PC-9 (cell line): Measurements from ENCODE around the gene ZC2HC1B.

Experiments
- EZH2 ChIP-seq: fragments of 200-600 bp; sonication (generic); IDR thresholded peaks from 2 replicates; pipeline ENCODE4 v1.8.0; 2017; ENCODE audit warnings: antibody characterized with exemption, low read depth
- TF ChIP-seq, protein P1 (sequence below): fragments of 200-600 bp; sonication (generic); conservative IDR thresholded peaks from 2 replicates; pipeline ENCODE4 v1.6.1; 2017; ENCODE audit warnings: mixed run types, antibody characterized with exemption, mild to moderate bottlenecking, moderate library complexity

DNA sequence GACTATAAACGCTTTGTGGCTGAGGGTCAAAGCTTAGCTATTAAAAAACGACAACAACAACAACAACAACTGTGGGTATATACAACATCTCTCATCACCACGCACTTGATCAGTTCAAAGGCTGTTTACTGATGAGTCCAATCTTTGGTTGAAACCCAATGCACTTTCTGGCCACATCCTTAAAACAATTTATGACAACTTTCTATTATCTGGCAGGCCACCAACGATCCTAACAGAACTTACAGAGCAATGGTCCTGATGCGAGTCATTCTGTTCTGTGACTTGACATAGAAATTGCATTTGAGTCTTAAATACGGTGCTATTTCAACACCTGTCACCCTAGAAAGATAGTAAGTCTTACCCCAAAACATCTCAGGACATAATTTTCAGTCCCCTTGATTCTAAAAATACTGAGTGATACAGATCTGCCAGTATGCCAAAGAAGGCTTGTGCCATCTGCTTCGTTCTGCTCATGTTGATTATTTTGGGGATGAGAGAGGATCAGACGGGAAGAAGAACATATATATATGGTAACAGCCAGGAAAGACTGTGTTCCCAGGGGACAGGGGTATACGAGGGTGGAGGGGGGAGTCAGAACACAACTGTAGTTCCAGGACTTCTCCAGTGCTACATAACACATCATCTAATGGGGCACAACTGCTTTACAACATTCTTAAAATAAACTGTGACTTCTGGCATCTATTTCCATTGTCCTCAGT, 87.9 kb downstream of the ZC2HC1B start:
- no peak for TF ChIP-seq EZH2
- TF ChIP-seq, protein P1, sequence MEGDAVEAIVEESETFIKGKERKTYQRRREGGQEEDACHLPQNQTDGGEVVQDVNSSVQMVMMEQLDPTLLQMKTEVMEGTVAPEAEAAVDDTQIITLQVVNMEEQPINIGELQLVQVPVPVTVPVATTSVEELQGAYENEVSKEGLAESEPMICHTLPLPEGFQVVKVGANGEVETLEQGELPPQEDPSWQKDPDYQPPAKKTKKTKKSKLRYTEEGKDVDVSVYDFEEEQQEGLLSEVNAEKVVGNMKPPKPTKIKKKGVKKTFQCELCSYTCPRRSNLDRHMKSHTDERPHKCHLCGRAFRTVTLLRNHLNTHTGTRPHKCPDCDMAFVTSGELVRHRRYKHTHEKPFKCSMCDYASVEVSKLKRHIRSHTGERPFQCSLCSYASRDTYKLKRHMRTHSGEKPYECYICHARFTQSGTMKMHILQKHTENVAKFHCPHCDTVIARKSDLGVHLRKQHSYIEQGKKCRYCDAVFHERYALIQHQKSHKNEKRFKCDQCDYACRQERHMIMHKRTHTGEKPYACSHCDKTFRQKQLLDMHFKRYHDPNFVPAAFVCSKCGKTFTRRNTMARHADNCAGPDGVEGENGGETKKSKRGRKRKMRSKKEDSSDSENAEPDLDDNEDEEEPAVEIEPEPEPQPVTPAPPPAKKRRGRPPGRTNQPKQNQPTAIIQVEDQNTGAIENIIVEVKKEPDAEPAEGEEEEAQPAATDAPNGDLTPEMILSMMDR, result no peak
